ENCODE results near the gene AMOTL2.
A peak's percentile ranks its signal among the peaks of the same experiment; 100 is the strongest.

The AMOTL2 gene

DNA sequence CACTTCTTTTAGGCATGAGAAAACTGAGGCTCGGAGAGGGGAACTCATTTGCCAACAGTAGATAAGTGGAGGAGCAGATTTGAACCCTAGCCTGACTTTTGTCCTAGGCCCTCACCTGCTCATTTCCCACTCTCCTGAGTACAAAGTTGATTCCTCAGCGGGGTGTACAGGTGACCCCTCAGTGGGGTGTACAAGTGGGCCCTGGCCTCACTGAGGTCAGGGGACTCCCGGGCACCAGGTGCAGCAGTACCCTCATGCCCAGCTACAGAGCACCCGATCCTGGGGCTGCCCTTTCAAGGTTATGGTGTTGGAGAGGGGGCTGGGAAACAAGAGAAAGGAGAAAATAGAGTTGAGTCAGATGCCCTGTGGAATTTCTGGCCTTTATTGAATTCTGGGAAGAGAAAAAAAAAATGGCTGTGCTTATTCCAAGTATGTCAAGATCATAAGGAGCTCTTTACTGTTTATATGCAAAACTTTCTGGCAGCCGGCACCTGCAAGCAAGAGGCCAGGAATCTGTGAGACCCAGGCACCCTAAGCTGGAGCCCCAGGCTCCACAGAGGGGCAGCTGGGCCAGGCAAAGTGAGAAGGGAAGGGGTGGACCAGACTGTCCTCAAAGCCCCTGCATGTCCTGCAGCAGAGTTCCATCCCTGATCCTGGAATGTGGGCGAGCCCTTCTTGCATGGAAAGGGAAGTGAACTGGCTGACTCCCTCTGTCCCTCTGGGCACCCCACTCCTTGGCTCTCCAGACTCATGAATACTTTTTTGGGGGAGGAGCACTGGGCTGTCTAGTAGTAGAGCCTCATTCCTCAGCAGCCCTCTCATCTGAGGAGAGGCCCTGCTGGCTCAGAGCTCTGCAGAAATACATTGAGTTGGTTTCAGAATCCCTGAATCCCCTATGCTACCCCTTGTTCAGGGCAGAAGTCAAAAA is 43.1 kb downstream of the AMOTL2 start:
- DNase-seq: no peak

DNA sequence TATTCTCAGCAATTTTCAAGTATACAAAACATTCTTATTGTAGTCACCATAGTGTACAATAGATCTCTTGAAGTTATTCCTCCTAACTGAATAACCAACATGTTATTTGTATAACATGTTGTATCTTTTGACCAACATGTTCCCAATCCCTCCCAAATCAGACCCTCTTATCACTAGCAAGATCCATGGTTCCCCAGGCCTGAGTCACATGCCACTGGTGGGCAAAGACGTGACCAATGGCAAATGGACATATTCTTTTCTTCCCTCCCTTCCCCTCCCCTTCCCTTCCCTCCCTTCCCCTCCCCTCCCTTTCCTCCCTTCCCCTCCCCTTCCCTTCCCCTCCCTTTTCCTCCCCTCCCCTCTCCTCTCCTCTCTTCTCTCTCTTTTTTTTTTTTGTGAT is 45.4 kb downstream of the AMOTL2 start:
- DNase-seq: no peak

DNA sequence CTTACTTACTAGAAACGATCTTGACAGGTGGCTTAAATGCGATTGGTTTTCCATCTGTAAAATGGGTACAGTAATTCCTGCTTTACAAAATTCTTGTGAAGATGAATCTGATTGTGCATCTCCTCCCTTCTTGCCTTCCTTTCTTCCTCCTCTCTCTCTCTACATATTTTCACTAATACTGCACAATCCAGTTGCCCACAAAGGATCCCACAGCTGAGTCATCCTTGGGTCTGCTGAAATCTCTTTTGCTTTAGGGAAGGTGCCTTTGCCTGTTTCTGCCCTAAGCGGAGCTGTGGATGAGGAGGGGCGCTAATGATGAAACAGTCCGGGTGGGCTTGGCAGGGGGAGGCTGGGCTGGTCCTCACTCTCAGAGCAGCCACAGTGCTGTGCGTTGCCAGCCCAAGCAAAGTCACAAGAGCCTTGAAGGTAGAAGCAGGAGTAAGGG is 46.1 kb downstream of the AMOTL2 start:
- no peak for DNase-seq

DNA sequence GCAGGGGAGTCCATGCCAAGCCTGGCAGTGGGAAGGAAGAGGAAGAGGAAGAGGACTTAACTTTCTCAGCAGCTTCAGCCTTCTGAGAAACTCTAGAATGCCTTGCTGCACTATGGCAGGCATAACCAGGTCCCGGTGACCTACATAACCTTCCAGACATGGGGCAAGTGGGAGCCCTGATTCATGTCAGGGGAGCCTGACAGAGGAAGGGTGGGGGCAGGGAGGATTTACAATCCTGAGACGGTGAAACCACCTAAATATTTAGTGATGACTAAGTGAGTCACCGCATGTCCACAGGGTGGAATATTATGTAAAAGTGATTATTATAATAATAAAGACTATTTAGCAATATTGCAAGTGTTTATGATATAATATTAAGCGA is 46.7 kb downstream of the AMOTL2 start:
- DNase-seq: no peak

DNA sequence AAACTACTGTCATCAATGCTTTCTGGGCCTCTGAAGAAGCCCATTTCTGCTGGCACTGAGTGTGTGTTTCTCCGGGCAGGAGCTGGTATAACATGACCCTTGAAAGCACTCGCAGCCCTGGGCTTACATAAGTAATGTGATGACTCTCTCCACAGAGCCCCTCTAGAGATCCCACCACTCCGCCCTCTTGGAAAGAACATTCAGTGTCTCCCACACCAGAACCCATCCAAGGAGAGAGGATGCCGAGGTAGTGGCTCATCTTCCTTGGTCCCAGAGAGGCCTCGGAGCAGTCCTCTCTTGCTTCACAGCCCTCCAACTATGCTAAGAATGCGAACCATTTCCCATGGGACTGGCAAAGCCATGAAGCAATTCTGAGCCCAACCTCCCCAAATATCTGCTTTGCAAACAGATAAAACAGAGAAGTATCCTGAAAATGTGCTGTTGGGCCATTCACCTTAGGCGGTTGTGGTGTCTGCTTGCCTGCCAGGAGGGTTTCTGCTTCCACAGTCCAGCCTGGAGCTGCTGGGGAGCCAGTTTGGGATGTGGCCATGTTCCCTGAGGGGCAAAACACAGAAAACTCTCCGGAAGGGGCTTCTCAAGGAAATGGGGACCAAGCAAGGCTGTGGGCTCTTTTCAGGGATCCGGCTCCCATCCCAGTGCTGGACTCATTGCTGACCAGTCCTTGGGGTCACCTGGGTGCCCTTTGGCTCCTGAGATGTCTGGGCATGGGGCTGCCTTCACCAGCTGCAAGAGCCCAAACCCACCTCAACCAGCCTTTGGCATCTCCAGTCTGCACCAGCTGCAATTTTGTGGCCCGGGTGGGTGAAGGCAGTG is 47.3 kb downstream of the AMOTL2 start:
- peak; percentile 26 for DNase-seq

DNA sequence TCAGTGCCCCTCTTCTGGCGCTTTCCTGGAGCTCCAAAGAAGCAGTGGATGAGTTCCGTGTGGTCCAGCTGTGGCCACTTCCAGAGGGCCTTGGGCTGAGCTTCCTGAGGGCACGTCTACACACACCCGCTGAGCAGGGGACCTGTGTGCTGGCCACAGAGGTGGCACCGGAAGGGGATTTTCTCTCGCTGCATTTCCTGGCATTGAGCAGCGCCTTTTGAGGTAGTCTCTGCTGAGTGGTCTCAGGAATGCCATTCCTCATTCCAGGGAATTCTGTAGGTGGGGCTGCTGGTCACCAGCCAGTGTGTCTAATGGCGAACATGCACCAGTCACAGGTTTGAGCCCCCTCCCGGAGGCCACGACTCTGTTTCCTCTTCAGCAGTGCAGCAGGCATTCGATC is 48.1 kb downstream of the AMOTL2 start:
- no peak for DNase-seq

DNA sequence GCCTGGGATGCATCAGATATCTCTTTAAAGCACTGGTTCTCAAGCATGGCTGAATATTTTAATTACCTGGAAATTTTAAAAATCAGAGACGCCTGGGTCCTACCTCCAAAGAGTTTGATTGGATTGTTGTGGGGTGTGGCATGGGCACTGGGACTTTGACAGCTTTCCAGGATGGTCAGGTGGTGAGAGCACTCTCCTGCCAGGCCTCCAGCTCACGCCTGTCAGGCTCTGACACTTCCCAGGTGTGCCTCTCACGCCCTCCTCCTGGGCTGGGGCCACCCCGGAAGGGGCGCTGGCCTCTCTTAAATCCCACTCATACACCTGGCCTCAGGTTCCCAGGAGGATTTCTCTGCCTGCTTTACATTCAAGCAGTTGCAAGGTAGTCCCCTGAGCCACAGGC is 48.5 kb downstream of the AMOTL2 start:
- DNase-seq: no peak

DNA sequence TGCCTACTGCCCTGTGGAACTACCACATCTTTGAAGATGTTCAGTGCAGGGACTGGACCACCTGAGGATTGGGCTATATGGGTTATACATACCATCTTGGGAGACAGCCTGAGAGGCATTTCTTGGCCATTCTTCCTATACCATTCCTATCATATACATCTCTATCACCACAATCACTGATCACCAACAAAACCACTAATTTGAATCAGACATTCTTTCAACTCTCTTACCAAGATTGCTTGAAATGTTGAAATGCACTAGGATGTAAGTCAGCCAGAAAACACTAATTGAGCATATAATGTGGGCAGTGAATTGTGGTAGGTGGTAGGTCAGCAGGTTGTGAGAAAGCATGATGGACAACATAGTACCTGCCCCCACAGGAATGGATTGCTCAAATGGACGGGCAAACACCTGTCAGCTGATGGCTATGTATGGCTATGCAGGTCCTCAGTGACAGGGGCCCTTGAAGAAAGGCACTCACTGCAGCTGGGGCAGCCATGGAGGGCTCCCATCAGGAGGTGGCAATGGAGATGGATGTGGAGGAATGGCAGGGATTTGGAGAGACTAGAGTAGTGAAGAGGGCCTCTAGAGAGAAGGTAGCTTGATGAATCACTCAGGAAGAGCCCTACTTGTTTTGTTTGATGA is 49.1 kb downstream of the AMOTL2 start:
- no peak for DNase-seq

DNA sequence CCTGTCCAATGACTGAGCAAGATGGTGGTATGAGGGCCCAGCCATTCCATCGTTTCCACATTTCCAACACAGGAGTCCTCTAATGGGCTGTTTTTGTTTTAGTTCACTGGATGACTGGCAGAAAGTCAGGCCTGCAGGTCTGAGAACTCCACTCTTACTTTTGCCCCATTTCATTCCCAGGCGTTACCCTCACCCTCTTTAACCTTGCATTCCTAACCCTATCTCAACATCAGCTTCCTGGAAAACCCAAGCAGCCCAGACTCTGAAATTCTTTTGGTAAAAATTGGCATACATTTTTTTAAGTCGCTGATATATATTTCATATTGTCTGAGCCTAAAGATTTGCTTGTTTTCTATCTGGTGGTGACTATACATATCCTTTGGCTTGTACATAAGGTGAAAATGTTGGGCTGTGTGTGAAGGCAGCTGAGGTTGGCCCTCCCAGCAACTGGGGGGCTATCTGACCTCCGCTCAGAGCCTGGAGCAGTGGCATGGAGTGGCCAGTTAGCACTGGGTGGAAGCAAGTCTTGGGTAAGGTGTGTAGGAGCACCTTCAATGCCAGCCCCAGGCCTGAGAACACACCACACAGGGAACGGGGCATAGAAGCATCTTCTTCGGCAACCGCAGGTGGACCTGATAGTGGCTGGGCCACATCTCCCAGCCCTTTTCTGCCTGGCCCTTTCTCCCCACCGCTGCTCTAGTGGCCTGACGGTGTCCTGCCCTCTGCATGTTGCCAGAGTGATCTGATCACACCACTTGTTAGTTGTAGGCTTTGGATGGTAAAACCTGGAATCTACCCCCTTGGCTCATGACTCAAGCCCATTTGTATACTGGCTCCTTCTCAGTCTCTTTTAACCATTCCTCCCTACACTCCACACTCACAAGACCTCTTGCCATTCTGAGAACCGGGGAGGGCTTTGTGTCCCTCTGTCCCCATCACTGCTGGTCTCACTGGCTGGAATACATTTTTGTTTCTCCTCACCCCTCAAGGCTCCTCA is 50.0 kb downstream of the AMOTL2 start:
- no peak for DNase-seq

DNA sequence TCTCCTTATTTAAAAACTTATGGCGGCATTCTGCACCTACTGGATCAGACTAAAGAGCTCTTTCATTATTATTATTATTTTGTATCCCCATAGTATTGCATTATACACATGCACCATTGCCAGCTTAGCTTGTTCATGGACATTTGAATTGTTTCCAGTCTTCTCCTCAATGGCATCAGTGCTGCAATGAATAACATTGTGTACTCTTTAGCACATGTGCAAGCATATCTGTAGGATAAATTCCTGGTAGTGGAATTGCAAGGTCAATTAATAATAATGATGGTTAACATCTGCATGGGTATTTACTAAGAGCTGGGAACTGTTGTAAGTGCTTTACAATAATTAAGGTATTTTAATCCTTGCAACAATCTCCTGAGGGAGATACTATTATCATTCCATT is 52.0 kb downstream of the AMOTL2 start:
- no peak for DNase-seq

DNA sequence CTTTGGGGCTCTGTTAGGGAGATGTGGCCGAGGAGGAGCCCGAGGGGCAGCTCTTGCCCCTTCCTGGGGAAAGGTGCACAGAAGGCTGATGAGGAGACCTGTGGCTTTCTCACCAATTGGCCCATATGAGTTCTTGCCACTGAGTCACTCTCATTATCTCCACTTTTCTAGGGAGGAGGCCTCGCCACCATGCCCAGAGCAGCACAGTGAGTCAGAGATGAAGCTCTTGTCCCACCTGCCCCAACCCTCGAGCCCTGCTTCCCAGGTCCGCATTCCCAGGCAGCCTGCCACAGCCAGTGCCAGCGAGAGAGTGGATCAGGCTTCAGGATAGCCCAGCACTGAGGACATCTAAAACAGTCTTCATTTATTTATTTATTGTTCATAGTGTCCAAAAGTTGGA is 53.5 kb downstream of the AMOTL2 start:
- DNase-seq: no peak

DNA sequence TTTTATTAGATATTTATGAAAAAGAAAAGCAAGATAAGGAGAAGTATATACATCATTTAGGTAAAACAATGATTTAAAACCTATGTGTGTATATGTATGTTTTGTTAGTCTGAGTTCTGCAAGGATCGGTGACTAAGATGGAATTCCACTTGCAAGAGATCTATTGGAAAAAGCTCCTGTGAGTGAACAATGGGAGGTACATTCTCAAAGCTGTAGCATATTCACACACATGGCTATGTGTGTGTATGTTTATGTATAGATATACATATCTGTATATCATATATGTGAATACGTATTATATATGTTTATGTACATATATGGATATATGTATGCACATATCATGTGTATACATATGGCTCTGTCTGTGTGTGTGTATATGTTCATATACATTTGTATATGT is 54.3 kb downstream of the AMOTL2 start:
- DNase-seq: no peak

DNA sequence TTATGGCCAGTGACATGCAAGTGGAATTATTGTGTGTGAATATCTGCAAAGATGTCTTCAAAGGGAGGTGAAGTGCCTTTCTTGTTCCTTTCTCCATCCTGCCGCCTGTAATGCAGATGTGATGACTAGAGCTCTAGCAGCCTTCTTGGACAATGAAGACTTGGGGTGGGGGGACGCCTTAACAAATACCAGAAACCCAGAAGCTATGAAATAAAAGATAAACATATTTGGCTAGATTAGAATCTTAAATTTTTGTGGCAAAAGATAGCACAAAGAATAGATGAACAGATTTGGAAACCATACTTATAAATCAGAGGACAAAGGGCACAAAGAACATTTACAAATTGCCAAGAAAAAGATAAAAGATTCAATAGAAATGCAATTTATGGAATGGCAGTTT is 56.1 kb downstream of the AMOTL2 start:
- no peak for DNase-seq

DNA sequence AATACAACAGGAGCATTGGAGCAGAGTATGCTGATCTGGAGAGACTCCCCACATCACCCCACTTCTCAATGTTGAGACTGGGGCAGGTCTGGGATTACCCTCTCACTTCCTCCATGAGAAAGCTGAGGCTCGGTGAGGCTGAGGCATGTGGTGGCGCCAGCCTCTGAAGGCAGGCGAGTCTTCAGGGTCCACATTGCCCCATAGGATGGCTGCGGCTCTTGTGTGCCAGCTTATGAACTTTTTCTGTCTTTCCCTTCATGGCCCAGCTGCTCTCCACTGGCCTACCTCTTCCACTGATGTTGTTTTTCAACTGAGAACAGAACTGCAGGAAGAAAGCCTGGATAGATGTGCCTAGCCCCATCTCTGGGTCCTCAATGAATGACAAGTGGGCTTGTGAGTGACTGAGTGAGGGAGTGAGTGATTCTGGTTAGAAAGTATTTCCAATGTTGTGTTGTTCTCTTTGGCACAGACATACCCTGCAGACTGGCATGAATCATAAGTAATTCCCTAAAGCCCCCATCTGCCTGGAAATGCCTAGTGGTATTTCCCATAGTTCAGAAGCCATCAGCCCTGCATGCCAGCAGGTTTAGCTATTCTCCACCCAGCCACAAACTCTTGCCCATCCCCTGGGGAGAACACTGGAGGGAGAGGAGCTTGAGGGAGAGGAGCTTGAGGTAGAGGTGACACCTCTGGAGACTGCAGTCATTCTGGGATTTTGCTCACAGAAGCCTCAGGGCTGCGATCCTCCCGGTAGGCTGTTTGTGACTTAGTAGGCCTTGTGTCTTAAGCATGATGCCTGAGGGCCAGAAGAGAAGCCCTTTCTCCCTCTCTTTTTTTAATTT is 56.9 kb downstream of the AMOTL2 start:
- DNase-seq: no peak

DNA sequence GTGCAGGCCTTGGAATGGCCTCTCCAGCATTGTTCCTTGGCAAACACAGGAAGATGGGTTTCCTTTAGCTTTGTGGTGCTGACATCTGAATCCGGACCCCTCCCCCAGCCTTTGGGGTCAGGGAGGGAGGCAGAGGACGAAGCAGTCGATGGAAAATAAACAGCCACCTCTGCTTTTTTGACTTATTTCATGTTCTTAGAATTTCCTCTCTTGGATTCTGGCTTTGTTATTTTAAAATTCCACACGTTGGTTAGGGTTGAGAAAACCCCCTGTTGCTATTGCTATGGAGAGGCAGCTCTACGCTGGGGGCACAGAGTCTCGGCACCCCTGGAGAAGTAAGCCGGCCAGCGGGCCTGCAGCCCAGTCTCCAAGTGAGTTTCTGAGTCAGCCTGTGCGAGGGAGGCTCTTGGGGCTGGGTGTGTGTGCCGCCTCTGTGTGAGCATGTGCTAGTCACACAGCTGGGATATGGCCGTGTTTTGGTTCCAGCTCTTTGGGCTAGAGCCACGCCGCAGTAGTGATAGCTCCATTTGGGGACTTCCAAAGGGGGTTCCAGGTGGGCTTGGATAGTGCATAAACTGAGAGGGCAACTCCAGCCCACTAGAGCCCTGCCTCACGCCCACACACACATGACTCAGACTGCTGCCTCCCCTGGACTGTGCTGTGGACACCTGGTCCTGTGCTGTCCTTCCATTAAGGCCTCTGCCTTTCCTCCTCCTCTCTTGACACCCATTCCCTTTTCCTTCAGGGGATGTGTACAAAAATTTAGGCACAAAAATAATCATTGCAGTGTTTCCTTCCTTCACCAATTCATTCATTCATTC is 58.8 kb downstream of the AMOTL2 start:
- no peak for DNase-seq

DNA sequence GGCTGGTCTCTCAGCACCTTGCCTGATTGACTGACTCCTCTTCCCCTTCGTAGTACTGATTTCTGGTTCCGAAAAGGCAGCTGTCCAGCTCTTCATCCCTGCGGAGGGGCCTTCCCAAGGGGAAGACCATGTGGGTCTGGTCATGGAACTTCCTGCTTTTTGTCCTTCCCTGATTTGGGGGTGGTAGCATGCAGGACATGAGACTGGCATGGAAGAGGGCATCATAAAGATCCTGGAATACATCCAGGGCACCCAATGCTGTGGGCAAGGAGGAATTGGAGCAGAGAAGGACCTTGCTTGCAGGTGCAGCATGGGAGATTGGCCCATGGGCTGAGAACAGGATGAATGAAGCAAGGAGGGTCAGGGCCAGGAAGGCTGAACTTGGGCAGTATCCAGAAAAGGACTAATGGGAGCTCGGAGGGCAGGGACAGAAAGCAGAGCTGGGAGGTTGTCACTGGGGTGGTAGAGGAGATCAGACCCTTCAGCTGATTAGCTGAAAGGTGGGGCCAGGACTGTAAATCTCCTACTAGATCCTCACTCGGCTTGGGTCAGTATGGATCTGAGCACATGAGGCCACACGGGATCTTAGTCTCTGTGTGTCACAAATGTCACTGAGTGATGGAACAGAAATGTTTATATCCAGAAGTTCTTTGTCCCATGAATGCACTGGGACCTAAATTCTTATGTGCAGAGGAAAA is 59.5 kb downstream of the AMOTL2 start:
- DNase-seq: no peak

DNA sequence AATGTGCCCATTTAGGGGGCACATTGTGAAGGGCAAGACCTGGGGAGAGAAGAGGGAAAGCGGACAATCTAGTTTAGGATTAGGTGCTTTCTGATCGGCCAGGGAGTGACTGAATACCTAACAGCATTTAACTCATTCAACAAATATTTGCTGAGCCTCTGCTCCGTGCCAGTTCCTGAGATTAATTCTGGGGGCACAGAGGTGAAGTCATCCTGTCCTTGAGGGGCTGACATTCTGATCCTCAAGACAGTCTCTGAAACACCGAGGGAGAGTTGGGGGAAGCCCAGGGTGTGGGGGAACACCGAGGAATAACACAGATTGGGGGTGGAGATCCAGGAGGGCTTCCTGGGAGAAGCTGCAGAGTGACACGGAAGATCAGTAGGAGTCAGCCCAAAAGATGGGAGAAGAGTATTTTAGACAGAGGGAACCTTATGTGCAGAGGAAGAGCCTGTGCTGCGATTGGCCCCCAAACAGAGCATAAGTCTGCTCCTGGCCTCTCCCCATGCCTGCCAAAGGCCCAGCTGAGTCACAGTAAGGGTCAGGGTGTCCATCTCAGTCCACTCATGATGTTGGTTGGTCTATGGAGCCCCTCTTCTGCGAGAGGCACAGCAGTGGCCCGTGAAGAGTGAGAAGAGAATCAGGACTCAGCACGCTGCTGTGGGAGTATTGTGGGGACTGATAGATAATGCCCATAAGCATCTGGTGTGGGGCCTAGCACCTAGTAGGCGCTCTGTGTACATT is 60.2 kb downstream of the AMOTL2 start:
- DNase-seq: no peak

DNA sequence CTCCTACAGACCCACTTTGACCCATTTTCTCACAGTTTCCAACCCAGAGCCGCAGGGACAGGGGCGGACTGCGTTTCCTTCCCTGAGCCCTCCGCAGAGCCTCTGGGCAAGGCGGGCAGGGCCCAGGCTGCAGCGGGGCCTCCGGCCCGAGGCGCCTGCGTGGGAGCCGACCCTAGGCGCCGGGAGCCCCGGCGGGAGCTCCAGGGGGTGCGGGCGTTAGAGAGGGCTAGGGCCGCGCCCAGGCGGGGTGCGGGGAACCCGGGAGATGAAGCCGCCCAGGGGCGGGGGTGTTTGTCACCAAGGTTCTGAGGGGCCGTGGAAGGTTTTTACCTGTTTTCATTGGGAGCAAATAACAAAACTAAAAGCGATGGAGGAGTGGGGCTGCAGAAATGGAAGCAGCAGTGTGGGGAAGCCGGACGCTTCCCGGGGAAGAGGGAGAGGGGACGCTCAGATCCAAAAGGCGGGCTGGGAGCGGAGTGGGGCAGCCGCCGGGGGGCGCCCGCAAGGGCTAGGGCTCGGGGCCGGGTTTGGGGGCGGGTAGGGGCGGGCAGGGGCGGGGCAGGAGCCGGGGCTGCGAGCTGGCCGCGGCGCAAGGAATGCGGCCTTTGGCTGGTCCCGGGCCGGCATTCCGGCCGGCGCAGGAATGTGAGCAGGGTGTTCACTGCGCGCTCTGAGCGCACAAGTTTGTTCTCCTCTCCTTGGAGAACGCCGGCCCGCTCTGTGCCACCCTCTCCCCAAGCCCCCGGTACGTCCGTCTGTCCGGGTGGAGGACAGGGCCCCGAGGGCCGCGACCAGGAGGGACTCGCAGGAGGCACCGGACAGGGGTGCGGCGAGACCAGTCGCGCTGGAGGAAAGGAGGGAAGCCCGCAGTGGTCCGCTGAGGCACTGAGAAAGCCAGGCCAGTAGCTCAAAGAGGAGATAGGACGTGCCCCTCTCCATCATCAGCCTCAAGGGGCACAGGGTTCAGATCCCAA is 61.1 kb downstream of the AMOTL2 start:
- peak; percentile 68 for DNase-seq
